NCI-H82 treated with DMSO at 0.1 percent for 48 hours (cell line): ENCODE results near the gene PTRH1.
"Not testable (repeated sequence)": the region's sequence is repeated elsewhere in the genome, so short reads cannot be mapped to it uniquely, and the experiment has no call there.

Experiments
- DNase-seq: peaks from one replicate; lab custom pipeline; 2025; ENCODE audit not compliant: unreplicated experiment; lab: John Stamatoyannopoulos, UW

PTRH1 gene

GRCh38 chr9:127715470-127716337, at the start of gene PTRH1, which contains the start of gene TTC16:
Gene PTRH1, minus strand, starts transcription at chr9:127715663. Its CDS starts 24 bp downstream, at chr9:127715639.
Gene TTC16, plus strand, starts transcription at chr9:127716079. Its CDS starts 67 bp downstream, at chr9:127716146.
- DNase-seq, result peak; percentile 75

- no peak for DNase-seq
Observed at GRCh38 chr9:127763918-127764384, 48.5 kb upstream of the PTRH1 start.

DNA sequence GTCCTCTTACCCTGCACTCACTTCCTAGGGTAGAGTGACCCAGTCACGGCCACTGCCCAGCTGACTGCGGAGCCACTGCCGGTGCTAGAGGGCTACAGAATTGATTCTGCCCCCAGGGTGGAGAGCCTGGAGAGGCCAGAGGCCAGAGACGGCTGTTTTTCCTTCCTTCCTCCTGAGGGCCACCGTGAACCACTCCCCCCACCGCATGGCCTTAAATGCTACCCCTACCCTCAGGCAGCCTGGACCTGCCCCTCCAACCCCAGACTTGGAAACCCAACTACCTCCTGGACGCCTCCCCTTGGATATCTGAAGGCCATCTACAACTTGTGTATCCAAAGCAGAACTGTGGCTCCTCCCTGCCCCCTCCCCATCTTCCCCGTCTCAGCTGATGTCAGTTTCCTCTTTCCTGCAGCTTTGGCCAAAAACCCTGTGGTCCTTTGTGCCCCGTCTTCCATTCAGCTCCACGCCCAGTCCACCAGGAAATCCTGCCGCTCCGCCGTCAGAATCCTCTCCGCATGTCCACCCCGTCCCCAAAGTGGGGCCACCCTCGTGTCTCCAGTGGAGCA, 46.7 kb upstream of the PTRH1 start:
- no peak for DNase-seq

- no peak for DNase-seq
Observed at GRCh38 chr9:127761491-127761956, 46.1 kb upstream of the PTRH1 start.

- DNase-seq, result no peak
Observed at GRCh38 chr9:127761061-127761460, 45.6 kb upstream of the PTRH1 start.

- DNase-seq, result no peak
Observed at GRCh38 chr9:127758843-127759242, 43.4 kb upstream of the PTRH1 start.

GRCh38 chr9:127756776-127757175, 41.3 kb upstream of the PTRH1 start:
- not testable (repeated sequence) for DNase-seq

GRCh38 chr9:127756233-127756632, 40.8 kb upstream of the PTRH1 start:
- DNase-seq, result no peak

DNA sequence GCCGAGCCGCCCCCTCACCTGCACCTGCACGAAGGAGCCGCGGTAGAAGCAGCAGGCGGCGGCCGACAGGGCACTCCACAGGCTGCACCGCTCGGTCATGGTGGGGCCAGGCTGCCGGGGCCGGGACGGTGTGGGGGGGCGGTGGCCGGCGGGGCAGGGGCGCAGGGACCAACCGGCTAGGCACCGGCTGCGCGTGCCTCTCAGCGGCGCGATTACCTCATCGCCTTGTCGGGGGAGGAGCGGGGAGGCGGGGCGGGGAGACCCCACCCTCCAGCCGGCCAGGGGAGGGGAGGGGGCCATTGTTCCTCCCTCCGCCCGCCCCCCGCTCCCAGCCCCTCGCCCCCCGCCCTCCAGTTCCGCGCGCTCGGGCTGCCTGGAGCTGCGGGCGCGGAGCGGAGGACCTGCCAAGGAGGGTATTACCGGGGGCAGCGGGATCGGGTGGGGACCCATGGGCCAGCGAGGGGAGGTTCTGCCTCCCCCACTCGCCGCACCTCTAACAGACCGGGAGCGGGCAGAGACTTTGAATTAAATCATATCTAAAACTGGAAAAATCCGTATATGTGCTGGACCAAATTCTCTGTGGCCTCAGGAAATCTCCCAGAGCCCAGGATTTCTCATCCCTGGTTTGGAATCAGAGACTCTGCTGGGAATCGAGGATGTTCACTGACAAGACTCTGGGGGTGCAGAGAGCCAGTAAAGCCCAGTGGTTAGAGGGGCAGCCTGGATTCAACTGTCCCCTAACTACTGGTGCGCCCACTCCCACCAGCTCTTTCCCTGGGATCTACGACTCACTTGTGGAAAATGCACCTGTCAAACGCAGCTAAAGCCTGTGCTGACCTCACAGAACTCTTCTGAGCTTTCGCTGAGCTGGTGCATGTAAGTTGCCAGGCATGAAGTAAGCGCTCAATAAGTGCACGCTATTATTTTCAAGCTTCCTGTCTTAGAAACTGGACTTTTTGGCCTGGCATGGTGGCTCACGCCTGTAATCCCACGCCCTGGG, 39.9 kb upstream of the PTRH1 start:
- DNase-seq, result no peak

DNA sequence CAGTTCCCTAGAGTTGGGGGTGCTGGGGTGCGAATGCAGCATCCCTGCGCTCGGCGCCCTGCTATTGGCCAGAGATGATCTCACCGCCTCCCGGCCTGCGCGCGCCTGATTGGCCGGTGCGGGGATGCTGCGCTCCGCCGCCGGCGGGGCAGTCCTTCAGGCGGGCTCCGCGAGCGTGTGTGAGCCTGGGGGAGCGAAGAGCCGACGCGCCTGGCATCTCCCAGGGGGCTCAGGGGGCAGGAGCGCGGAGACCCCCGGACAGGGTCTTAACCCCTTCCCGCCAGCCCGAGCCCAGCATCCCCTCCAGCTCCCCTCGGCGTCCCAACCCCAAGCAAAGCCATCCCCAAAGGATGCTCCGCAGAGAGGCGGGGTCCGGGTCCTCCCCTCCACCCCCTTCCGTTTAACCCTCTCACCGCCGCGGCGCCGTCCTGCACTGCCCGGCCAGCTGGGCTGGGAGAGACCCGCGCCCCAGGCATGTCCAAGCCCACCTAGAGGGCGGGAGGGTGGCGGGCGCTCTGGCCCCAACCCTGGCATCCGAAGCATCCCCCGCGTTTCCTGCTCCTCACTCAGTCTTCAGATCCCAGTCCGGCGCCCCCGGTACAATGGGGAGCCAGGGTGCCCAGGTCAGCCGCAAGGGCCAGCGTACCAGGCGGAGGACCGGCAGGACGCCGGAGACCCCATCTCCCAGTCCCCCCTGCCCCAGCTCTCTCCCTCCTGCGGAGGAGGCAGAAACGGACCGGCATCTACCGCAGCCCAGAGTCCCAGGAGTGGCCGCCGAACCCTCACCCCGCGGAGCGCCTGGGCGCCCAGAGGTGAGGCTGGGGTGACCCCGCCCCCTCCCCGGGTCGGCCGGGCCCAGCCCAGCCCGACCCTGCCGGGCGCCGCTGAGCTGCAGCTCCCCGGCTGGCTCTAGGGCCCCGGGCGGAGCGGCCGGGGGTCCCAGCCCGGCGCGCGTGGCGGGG, 38.9 kb upstream of the PTRH1 start:
- no peak for DNase-seq

DNA sequence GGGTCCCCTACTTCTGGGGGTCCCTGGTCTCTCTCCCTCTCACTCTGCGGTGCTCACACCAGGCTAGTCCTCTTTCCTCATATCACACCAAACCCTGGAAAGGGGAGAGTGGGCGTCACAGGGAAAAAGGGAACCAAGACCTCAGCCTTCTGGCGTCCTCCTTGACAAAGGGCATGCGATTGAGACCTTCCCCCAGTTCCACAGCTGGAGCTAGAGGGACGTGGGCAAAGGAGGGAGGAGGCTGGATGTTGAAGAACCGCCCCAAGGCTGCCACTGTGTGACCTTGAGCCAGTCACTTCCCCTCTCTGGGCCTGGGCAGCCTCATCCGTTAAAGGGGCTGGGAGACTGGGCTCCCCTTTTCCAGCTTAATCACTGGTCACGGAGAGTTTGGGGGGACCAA, 38.2 kb upstream of the PTRH1 start:
- no peak for DNase-seq

DNA sequence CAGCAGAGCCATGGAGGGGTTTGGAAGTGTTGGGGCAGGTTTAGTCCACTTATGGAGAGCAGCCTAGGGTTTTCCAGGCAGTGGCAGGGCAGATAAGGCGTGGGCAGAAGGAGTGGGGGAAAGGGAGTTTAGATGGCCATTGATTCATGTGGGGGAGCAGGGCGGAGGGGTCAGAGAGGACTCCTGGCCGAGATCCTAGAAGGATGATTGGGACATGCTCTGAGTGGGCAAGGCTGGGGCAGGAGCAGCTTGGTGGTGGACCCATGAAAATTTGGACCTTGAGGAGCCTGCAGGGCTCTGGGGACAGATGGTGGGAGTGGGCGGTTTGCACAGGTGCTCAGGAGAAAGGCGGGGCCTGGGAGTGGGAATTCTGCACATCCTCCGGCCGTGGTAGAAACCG, 37.7 kb upstream of the PTRH1 start:
- no peak for DNase-seq

- DNase-seq, result no peak
Observed at GRCh38 chr9:127751269-127752054, 36.0 kb upstream of the PTRH1 start.

GRCh38 chr9:127749090-127749787, 33.8 kb upstream of the PTRH1 start:
- DNase-seq, result no peak

- DNase-seq, result no peak
Observed at GRCh38 chr9:127746959-127747569, 31.6 kb upstream of the PTRH1 start.

DNA sequence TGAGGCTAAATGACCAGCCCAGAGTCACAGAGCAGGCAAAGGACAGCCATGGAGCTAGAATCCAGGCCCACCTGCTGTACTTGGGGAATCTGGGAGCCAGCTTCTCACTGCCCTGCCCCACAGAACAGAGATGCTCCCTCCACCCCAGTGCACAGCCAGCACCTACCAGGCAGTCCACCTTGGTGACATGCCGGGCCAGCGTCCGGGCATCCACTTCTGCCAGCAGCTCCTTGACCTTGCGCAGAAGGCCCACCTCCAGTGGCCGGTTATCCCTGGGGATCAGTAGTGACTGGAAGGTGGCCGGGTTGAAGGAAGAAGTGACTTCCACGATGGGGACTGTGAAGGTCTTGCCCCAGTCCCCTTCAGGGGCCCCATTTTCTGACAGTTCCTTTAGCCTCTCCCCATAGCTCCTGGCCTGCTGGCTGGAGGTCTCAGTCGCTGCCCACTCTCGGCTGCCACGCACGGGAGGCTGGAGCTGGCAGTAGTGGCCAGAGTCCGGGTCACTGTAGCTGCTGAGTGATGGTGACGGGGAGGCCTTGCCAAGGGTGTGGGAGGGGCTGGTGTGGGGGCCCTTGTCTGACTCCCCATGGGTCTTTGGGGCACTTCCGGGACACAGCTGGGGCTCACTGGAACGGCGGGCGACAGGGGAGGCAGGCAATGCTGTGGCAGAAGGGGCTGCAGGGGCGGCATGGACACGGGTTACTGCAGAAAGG, 29.1 kb upstream of the PTRH1 start:
- no peak for DNase-seq

DNA sequence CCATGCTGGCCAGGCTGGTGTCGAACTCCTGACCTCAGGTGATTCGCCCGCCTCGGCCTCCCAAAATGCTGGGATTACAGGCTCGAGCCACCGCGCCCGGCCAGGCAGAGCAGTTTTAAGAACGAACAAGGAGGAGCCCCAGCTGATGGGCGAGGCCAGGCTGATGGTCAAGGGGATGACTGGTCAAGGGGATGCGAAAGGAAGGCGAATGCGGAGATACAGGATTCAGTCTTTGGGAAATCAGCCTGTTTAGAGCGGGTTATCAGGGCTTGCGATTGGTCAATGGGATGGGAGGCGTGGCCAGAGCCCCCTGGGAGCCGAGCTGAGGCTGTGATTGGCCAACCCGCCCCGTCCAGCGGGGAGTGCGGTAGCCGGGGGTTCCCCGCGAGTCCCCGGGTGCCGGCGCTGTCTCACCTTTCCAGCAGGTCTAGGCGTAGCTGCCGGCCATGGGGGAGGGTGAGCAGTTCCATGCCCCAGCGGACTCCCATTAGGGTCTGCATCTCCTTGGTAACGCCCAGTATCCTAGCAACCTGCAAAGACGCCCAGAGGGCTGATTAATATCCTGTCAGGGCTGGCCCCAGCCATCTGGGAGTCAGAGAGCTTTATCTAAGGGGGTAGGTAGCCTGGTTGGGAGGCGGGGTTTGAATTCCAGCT, 27.1 kb upstream of the PTRH1 start:
- DNase-seq, result peak; percentile 86
